HEK293 (cell line): ENCODE measurements around the gene HOOK1.
"Not testable (repeated sequence)": the region's sequence is repeated elsewhere in the genome, so short reads cannot be mapped to it uniquely, and the experiment has no call there.

Experiments used
- CTCF ChIA-PET: fragments of 350-600 bp; formaldehyde crosslinking; extraction: SDS; loops from one replicate; lab custom pipeline; 2021; ENCODE audit warnings: antibody characterized with exemption; lab: Yijun Ruan, JAX
- POLR2A ChIA-PET: fragments of 300-600 bp; formaldehyde crosslinking; extraction: SDS; loops from one replicate; lab custom pipeline; 2020; ENCODE audit warnings: antibody characterized with exemption, inconsistent platforms; lab: Yijun Ruan, JAX
- H3K27ac ChIP-seq: fragments of 200-500 bp; sonication (Bioruptor generic); 2 replicates; pipeline ENCODE4 v1.5.1; 2014; ENCODE audit warnings: low read depth, low read length, control low read depth, inconsistent platforms; ENCODE audit errors: extremely low read depth
- H3K36me3 ChIP-seq, 2 experiments: fragments of 200-500 bp in 1 of 2; sonication (Bioruptor generic) in 1 of 2; 1 replicate in 1 of 2; 2 replicates in 1 of 2; pipeline ENCODE4 v1.5.1; 2014 to 2017; ENCODE audit warnings: inconsistent platforms in 2 of 2, low read length in 2 of 2; ENCODE audit not compliant: control insufficient read depth in 2 of 2, insufficient read depth in 1 of 2
- H3K4me1 ChIP-seq: fragments of 200-500 bp; sonication (Bioruptor generic); 2 replicates; pipeline ENCODE4 v1.5.1; 2014; ENCODE audit warnings: mild to moderate bottlenecking, low read length, inconsistent platforms; ENCODE audit not compliant: control insufficient read depth, insufficient read depth
- H3K4me3 ChIP-seq: 2 replicates; pipeline ENCODE4 v1.5.1; 2011; ENCODE audit warnings: low read depth, mild to moderate bottlenecking, control low read depth, low read length, moderate library complexity
- H3K9me3 ChIP-seq: fragments of 200-500 bp; sonication (Bioruptor generic); 2 replicates; pipeline ENCODE4 v1.5.1; 2014; ENCODE audit warnings: low read depth, low read length, inconsistent platforms; ENCODE audit not compliant: control insufficient read depth, insufficient read depth
- GFI1B ChIP-seq: fragments of 450-650 bp; formaldehyde crosslinking; IDR thresholded peaks from 2 replicates; pipeline ENCODE4 v1.5.1; 2016; ENCODE audit warnings: missing biosample characterization, missing genetic modification characterization
- KLF16 ChIP-seq: fragments of 450-650 bp; formaldehyde crosslinking; IDR thresholded peaks from 2 replicates; pipeline ENCODE4 v1.5.1; 2017; ENCODE audit warnings: missing biosample characterization, missing genetic modification characterization
- MEIS1 ChIP-seq: sonication (generic); formaldehyde crosslinking; IDR thresholded peaks from 2 replicates; pipeline ENCODE4 v1.8.1; 2022; ENCODE audit warnings: missing genetic modification reagents, mild to moderate bottlenecking, borderline replicate concordance
- ZFP3 ChIP-seq: fragments of 450-650 bp; formaldehyde crosslinking; IDR thresholded peaks from 2 replicates; pipeline ENCODE4 v1.5.1; 2016; ENCODE audit warnings: low read depth, missing biosample characterization, missing genetic modification characterization
- ZFP37 ChIP-seq: fragments of 450-650 bp; formaldehyde crosslinking; IDR thresholded peaks from 2 replicates; pipeline ENCODE4 v1.5.1; 2016; ENCODE audit warnings: missing biosample characterization, missing genetic modification characterization
- ZNF146 ChIP-seq: fragments of 450-650 bp; formaldehyde crosslinking; IDR thresholded peaks from 2 replicates; pipeline ENCODE4 v1.5.1; 2016; ENCODE audit warnings: missing biosample characterization, missing genetic modification characterization
- ZNF157 ChIP-seq: fragments of 450-650 bp; formaldehyde crosslinking; IDR thresholded peaks from 2 replicates; pipeline ENCODE4 v1.5.1; 2016; ENCODE audit warnings: missing biosample characterization, missing genetic modification characterization
- ZNF37A ChIP-seq: fragments of 450-650 bp; IDR thresholded peaks from 2 replicates; pipeline ENCODE4 v1.5.1; 2018; ENCODE audit warnings: missing biosample characterization, missing genetic modification characterization
- ZNF521 ChIP-seq: fragments of 450-650 bp; formaldehyde crosslinking; IDR thresholded peaks from 2 replicates; pipeline ENCODE4 v1.5.1; 2017; ENCODE audit warnings: missing biosample characterization, mild to moderate bottlenecking, missing genetic modification characterization
- ZNF626 ChIP-seq: fragments of 450-650 bp; sonication (Bioruptor Pico); formaldehyde crosslinking; IDR thresholded peaks from 2 replicates; pipeline ENCODE4 v1.5.1; 2018; ENCODE audit warnings: missing biosample characterization, missing genetic modification characterization, inconsistent platforms
- ZNF660 ChIP-seq: fragments of 450-650 bp; IDR thresholded peaks from 2 replicates; pipeline ENCODE4 v1.5.1; 2018; ENCODE audit warnings: missing biosample characterization, mild to moderate bottlenecking, missing genetic modification characterization
- ZNF791 ChIP-seq: fragments of 450-650 bp; formaldehyde crosslinking; IDR thresholded peaks from 2 replicates; pipeline ENCODE4 v1.5.1; 2016; ENCODE audit warnings: missing biosample characterization, missing genetic modification characterization
- TF ChIP-seq, protein P1 (sequence below): fragments of 450-650 bp; formaldehyde crosslinking; IDR thresholded peaks from 2 replicates; pipeline ENCODE4 v1.5.1; 2016; ENCODE audit warnings: missing biosample characterization, missing genetic modification characterization
- TF ChIP-seq, protein P2 (sequence below): fragments of 450-650 bp; formaldehyde crosslinking; IDR thresholded peaks from 2 replicates; pipeline ENCODE4 v1.5.1; 2017; ENCODE audit warnings: missing biosample characterization, missing genetic modification characterization
- TF ChIP-seq, protein P3 (sequence below): fragments of 450-650 bp; formaldehyde crosslinking; IDR thresholded peaks from 2 replicates; pipeline ENCODE4 v1.5.1; 2017; ENCODE audit warnings: missing biosample characterization, mild to moderate bottlenecking, missing genetic modification characterization, moderate library complexity
- TF ChIP-seq, protein P4 (sequence below): fragments of 450-650 bp; formaldehyde crosslinking; optimal IDR thresholded peaks from 2 replicates; pipeline ENCODE3; 2016; ENCODE audit warnings: missing biosample characterization, mild to moderate bottlenecking, missing genetic modification characterization
- TF ChIP-seq, protein P5 (sequence below): fragments of 450-650 bp; formaldehyde crosslinking; IDR thresholded peaks from 2 replicates; pipeline ENCODE4 v1.5.1; 2016; ENCODE audit warnings: missing biosample characterization, missing genetic modification characterization, borderline replicate concordance

Gene HOOK1

DNA sequence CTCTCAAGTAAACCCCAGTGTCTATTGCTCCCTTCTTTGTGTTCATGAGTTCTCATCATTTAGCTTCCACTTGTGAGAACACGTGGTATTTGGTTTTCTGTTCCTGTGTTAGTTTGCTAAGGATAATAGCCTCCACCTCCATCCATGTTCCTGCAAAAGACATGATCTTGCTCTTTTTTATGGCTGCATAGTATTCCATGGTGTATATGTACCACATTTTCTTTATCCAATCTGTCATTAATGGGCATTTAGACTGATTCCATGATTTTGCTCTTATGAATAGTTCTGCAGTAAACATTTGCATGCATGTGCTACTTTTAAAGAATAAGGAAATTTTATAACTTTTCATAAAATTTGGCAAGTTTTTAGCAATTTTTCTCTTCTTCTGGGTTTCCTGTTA, 40.5 kb downstream of the HOOK1 start:
- TF ChIP-seq ZNF146 (tag by site-specific recombination), result peak; percentile 94
- TF ChIP-seq, protein P1, sequence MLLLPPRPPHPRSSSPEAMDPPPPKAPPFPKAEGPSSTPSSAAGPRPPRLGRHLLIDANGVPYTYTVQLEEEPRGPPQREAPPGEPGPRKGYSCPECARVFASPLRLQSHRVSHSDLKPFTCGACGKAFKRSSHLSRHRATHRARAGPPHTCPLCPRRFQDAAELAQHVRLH, result 0 out of 2 replicates have a peak, but pooled peaks have one; percentile 21
- TF ChIP-seq, all 188 proteins: peak for 2; not testable (repeated sequence) for 186
- H3K9me3 ChIP-seq, H3K27ac ChIP-seq, H3K4me3 ChIP-seq, POLR2A ChIA-PET, H3K4me1 ChIP-seq, CTCF ChIA-PET: not testable (repeated sequence)
- H3K36me3 ChIP-seq, result peaks cover 0 to 11% of the 10 kb centered on the region in 2 experiments

DNA sequence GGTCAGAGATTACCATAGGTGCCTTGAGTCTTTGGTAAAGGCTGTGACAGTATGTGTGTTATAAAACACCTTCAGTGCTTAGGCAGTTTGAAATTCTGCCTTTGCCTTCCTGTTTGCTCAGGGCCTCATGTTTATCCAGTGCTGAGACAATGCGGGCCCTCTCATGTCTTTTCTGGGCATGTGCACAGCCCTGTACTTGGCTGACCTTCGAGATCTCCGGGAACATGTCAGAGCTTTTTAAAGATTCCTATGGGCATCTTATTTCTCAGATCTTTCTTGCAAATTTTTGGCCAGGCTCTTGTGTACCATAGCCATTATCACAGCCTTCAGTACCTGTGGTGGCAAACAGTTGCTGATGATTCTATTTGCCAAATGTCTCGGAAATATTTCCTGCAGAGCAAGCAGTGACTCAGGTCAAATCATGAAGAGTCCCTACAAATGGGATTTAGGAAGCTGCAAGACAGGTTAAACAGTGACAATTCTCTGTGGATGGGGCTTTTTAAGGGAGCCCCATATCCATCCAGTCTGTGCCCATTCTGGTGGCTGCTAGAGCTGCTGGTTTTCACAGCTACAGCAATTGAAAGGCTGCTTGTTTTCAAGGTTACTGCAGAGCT, 42.1 kb downstream of the HOOK1 start:
- CTCF ChIA-PET, result interaction anchor here (0.6 to 1.2 kb wide), 2 partner anchors 61 to 90 kb away, joined by 3 to 4 read pairs; no protein-coding TSS in a partner anchor
- TF ChIP-seq, protein P2, sequence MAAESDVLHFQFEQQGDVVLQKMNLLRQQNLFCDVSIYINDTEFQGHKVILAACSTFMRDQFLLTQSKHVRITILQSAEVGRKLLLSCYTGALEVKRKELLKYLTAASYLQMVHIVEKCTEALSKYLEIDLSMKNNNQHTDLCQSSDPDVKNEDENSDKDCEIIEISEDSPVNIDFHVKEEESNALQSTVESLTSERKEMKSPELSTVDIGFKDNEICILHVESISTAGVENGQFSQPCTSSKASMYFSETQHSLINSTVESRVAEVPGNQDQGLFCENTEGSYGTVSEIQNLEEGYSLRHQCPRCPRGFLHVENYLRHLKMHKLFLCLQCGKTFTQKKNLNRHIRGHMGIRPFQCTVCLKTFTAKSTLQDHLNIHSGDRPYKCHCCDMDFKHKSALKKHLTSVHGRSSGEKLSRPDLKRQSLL (tag by site-specific recombination), result no peak
- TF ChIP-seq ZFP37, result no peak
- TF ChIP-seq, protein P3, sequence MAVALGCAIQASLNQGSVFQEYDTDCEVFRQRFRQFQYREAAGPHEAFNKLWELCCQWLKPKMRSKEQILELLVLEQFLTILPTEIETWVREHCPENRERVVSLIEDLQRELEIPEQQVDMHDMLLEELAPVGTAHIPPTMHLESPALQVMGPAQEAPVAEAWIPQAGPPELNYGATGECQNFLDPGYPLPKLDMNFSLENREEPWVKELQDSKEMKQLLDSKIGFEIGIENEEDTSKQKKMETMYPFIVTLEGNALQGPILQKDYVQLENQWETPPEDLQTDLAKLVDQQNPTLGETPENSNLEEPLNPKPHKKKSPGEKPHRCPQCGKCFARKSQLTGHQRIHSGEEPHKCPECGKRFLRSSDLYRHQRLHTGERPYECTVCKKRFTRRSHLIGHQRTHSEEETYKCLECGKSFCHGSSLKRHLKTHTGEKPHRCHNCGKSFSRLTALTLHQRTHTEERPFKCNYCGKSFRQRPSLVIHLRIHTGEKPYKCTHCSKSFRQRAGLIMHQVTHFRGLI, result no peak
- TF ChIP-seq ZNF37A (tag by site-specific recombination), result no peak
- TF ChIP-seq ZNF157, result no peak
- TF ChIP-seq ZNF521, result no peak
- TF ChIP-seq, protein P4, sequence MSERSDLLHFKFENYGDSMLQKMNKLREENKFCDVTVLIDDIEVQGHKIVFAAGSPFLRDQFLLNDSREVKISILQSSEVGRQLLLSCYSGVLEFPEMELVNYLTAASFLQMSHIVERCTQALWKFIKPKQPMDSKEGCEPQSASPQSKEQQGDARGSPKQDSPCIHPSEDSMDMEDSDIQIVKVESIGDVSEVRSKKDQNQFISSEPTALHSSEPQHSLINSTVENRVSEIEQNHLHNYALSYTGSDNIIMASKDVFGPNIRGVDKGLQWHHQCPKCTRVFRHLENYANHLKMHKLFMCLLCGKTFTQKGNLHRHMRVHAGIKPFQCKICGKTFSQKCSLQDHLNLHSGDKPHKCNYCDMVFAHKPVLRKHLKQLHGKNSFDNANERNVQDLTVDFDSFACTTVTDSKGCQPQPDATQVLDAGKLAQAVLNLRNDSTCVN, result no peak
- no peak for TF ChIP-seq ZNF791 (tag by site-specific recombination)
- TF ChIP-seq, protein P5, sequence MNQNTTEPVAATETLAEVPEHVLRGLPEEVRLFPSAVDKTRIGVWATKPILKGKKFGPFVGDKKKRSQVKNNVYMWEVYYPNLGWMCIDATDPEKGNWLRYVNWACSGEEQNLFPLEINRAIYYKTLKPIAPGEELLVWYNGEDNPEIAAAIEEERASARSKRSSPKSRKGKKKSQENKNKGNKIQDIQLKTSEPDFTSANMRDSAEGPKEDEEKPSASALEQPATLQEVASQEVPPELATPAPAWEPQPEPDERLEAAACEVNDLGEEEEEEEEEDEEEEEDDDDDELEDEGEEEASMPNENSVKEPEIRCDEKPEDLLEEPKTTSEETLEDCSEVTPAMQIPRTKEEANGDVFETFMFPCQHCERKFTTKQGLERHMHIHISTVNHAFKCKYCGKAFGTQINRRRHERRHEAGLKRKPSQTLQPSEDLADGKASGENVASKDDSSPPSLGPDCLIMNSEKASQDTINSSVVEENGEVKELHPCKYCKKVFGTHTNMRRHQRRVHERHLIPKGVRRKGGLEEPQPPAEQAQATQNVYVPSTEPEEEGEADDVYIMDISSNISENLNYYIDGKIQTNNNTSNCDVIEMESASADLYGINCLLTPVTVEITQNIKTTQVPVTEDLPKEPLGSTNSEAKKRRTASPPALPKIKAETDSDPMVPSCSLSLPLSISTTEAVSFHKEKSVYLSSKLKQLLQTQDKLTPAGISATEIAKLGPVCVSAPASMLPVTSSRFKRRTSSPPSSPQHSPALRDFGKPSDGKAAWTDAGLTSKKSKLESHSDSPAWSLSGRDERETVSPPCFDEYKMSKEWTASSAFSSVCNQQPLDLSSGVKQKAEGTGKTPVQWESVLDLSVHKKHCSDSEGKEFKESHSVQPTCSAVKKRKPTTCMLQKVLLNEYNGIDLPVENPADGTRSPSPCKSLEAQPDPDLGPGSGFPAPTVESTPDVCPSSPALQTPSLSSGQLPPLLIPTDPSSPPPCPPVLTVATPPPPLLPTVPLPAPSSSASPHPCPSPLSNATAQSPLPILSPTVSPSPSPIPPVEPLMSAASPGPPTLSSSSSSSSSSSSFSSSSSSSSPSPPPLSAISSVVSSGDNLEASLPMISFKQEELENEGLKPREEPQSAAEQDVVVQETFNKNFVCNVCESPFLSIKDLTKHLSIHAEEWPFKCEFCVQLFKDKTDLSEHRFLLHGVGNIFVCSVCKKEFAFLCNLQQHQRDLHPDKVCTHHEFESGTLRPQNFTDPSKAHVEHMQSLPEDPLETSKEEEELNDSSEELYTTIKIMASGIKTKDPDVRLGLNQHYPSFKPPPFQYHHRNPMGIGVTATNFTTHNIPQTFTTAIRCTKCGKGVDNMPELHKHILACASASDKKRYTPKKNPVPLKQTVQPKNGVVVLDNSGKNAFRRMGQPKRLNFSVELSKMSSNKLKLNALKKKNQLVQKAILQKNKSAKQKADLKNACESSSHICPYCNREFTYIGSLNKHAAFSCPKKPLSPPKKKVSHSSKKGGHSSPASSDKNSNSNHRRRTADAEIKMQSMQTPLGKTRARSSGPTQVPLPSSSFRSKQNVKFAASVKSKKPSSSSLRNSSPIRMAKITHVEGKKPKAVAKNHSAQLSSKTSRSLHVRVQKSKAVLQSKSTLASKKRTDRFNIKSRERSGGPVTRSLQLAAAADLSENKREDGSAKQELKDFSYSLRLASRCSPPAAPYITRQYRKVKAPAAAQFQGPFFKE (tag by site-specific recombination), result no peak
- no peak for TF ChIP-seq MEIS1 (CRISPR knock-in tag)
- no peak for TF ChIP-seq ZFP3 (tag by site-specific recombination)
- TF ChIP-seq KLF16 (tag by site-specific recombination), result no peak
- TF ChIP-seq GFI1B (tag by site-specific recombination), result no peak
- no peak for TF ChIP-seq ZNF626 (tag by site-specific recombination)
- no peak for TF ChIP-seq ZNF660
- Histone ChIP-seq H3K9me3 (no peaks in the 10 kb centered on the region), H3K27ac (no peak overlapping the region), H3K36me3 (peaks cover 5 to 16% of the 10 kb centered on the region in 2 experiments), H3K4me1 (no peaks in the 10 kb centered on the region), H3K4me3 (no peak overlapping the region)
- POLR2A ChIA-PET, result no interaction called here
